Measurements from ENCODE around the gene GLCCI1. TPM values are rescaled to one million over a fixed set of nuclear protein-coding genes. Genes with fewer than 3 reads are reported as not detected.
A peak's percentile ranks its signal among the peaks of the same experiment; 100 is the strongest.

GLCCI1 gene
- total RNA-seq, 2 donors from 2014 or later, result 6.4 to 8.2 TPM

GRCh38 chr7:7957513-7957912 is 11.1 kb upstream of the GLCCI1 start:
- no peak for DNase-seq
- intact Hi-C loops (cut with DNase I), result no loop called here
- ATAC-seq, result no peak

- intact Hi-C loops (cut with DNase I), result loop anchor here in 1 of 2 donors (10.0 kb wide), 1 partner anchor 255 kb away; no protein-coding TSS in a partner anchor
- DNase-seq, result no peak
- no peak for ATAC-seq
Measured at GRCh38 chr7:7959979-7960670, 8.5 kb upstream of the GLCCI1 start.

DNA sequence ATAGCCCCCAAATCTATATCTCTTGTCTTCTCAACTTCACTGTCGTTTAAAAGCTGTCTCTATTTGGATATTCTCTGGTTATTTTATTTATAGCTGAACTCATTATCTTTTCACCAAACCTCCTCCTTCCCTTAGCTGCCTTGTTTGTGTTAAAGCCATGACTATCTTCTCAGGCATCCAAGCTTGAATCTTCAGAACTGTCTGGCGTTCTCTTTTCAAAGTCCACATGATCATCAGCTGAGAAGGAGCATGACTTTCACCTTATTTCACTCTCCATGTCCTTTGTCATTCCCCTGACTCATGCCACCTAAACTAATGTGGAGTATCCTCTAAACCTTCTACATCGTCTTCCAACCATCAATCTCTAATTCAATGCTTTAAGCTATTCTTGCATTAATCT is 5.7 kb upstream of the GLCCI1 start:
- intact Hi-C loops (cut with DNase I), result loop anchor here in 1 of 2 donors (10.0 kb wide), 1 partner anchor 252 kb away; no protein-coding TSS in a partner anchor
- ATAC-seq (no peak), DNase-seq (no peak)

GRCh38 chr7:7964250-7964649 is 4.3 kb upstream of the GLCCI1 start:
- DNase-seq (no peak), ATAC-seq (no peak)
- intact Hi-C loops (cut with DNase I), result loop anchor here in 1 of 2 donors (10.0 kb wide), 1 partner anchor 251 kb away; no protein-coding TSS in a partner anchor

GRCh38 chr7:7964691-7965090 is 3.9 kb upstream of the GLCCI1 start:
- intact Hi-C loops (cut with DNase I), result loop anchor here in 1 of 2 donors (10.0 kb wide), 1 partner anchor 250 kb away; no protein-coding TSS in a partner anchor
- no peak for ATAC-seq
- no peak for DNase-seq

DNA sequence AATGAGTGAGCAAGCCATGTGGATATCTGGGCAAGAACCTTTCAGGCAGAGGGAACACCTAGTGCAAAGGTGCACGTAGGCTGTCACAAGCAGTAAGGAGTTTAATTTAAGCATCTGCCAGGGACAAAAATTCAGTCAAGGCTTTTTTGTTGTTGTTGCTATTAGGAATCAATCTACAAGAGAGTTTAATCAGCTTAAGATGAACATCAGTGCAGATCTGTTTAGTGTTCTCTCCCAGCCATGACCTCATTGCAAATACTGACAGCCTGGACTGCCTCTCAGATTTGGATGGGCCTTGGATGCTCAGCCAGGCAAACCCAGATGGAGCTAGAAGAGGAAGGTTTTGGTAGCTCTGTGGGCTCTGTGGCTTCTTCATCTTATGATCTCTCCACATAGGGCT is 3.3 kb upstream of the GLCCI1 start:
- intact Hi-C loops (cut with DNase I), result loop anchor here in 1 of 2 donors (10.0 kb wide), 1 partner anchor 250 kb away; no protein-coding TSS in a partner anchor
- ATAC-seq (no peak), DNase-seq (no peak)

DNA sequence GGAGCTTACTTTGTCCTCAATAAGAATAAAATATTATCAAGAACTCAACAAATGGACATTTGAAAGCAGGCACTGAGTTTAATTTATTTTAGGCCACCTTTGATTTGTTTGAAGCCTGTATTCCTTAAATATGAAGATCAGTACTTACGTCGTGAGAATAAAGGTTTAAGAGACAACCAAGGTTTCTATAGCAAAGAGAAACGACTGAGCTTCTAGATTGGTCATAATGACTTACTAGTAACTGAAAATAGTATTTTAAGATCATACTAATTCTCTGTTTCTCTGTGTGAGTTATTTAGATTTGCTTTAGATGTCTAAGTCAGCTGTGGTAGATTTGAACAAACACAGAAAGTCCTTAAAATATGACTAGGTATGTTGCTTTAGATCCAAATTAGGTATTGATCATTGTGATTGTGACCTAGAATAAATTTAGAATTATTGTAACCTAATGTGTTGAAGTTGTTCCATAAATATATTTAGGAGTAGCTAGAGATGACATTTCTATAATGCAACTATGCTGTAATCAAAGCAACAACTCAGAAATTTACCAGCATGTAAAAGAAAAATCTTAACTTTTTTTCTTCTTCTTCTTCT is 2.4 kb upstream of the GLCCI1 start:
- intact Hi-C loops (cut with DNase I), result loop anchor here in 1 of 2 donors (10.0 kb wide), 1 partner anchor 249 kb away; no protein-coding TSS in a partner anchor
- no peak for DNase-seq

GRCh38 chr7:7967886-7968543 is 581 bp upstream of the GLCCI1 start:
- no peak for ATAC-seq
- intact Hi-C loops (cut with DNase I), result loop anchor here in 1 of 2 donors (10.0 kb wide), 1 partner anchor 247 kb away; no protein-coding TSS in a partner anchor
- DNase-seq, result no peak

More for the DNA sequence above, 2.4 kb upstream of the GLCCI1 start:
- no peak for ATAC-seq

DNA sequence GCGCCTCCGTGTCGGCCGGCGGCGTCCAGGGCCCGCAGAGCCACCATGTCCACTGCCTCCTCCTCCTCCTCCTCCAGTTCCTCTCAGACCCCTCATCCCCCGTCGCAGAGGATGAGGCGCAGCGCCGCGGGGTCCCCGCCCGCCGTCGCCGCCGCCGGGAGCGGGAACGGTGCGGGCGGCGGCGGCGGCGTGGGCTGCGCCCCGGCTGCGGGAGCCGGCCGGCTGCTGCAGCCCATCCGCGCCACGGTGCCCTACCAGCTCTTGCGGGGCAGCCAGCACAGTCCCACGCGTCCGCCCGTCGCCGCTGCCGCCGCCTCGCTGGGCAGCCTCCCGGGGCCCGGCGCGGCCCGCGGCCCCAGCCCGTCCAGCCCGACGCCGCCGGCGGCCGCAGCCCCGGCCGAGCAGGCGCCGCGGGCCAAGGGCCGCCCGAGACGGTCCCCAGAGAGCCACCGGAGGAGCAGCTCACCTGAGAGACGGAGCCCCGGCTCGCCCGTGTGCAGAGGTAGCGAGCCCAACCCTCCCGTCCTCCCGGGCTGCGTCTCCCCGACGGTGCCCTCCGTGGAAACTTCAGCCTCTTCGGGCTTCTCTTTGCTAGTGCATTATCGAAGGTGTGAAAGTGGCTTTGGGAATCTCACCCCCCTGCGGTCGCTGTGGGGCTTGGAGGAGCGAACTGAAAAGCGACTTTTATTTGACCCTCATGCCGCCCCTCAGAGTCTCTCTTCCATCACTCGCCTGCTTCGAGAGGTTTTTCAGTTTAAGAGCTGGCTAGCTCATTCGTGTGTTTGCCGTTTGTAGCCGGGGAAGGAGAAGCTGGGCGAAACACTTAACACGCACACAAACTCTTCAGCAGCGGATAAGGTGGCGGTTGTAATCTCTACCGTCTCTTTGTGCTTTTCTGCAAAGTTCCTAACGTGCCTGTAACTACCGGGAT is 975 bp downstream of the GLCCI1 start:
- ATAC-seq (no peak), DNase-seq (peak; percentile 28)
- intact Hi-C loops (cut with DNase I), result loop anchor here in 1 of 2 donors (10.0 kb wide), 1 partner anchor 245 kb away; no protein-coding TSS in a partner anchor

DNA sequence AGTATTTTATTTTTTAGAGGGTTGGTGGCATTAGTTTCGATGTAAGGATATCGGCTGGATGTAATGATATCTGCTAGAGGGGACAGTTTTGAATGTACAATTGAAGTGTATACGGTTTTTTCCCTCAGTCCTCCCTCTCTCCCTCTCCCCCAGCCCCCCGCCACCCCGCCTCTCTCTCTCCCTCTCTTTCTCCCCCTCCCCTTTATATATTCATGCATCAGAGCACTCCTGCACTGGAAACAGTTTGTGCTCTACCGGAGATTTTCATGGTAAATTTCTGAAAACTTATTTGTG is 1.6 kb downstream of the GLCCI1 start:
- ATAC-seq, result no peak
- intact Hi-C loops (cut with DNase I), result no loop called here
- no peak for DNase-seq

- ATAC-seq (no peak), DNase-seq (no peak)
- intact Hi-C loops (cut with DNase I), result no loop called here
Measured at GRCh38 chr7:7970531-7971307, 2.1 kb downstream of the GLCCI1 start.

GRCh38 chr7:7971308-7972040 is 2.9 kb downstream of the GLCCI1 start:
- ATAC-seq (no peak), DNase-seq (no peak)
- intact Hi-C loops (cut with DNase I), result no loop called here

DNA sequence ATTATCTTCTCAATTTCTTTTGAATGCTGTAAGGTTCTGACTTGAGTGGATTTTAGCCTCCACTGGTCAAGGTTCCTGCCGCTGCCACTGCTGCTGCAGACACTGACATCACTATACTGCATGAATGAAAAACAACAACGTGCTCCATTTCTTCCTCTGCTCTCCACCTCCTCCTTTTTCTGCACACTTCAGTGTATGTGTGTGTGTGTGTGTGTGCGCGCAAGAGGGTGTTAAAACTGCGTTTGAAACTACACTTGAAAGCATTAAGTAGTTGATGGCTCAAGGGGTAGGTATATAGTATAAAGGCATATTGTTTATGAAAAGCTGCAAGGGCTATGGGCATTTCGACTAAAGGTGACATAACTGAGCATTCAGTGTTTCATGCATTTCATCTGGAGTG is 3.5 kb downstream of the GLCCI1 start:
- no peak for DNase-seq

GRCh38 chr7:7972922-7973594 is 4.5 kb downstream of the GLCCI1 start:
- DNase-seq (no peak), ATAC-seq (no peak)
- intact Hi-C loops (cut with DNase I), result no loop called here

More for the DNA sequence above, 3.5 kb downstream of the GLCCI1 start:
- intact Hi-C loops (cut with DNase I), result no loop called here
- ATAC-seq, result no peak

DNA sequence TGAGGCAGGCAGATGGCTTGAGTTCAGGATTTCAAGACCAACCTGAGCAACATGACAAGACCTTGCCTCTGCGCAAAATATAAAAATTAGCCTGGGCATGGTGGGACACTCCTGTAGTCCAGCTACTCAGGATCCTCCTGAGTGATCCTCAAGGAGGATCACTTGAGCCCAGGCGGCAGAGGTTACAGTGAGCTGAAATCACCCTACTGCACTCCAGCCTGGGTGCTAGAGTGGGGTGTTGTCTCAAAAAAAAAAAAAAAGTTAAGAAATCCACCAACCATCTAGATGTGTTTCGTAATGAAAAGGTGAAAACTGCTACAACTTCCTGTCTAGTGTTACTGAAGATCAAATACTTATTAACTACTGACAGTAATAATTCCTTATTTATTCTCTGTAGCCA is 8.1 kb downstream of the GLCCI1 start:
- ATAC-seq, result no peak
- intact Hi-C loops (cut with DNase I), result no loop called here
- DNase-seq, result no peak

GRCh38 chr7:7977774-7978173 is 9.2 kb downstream of the GLCCI1 start:
- no peak for DNase-seq
- intact Hi-C loops (cut with DNase I), result no loop called here
- ATAC-seq, result no peak

DNA sequence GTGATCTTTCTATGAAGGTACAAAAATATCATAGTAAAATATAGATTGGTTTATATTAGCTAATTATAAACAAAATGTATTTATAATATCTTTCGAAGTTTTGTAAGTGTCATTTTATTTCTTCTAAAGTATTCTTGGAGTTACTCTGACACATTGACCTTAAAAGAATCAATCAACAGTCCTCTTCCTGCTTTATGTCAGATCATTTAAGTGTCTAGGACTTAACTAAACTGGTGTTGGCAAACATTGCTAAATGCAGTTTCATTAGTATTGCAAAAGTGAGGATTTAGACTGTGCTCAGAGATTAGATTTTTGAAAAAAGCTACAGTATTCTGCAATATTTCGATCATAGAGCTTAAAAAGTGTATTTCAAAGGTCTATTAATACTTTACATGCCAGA is 10.3 kb downstream of the GLCCI1 start:
- intact Hi-C loops (cut with DNase I), result no loop called here
- ATAC-seq, result no peak
- no peak for DNase-seq
